Measurements from ENCODE around the gene ABT1.

- TF ChIP-seq USF1 (IDR thresholded peaks at IDR 0.05; ENCODE audit: borderline replicate concordance, low read depth), result no peak
- no peak for TF ChIP-seq POLR2AphosphoS5 (IDR thresholded peaks at IDR 0.05; ENCODE audit: low read depth, low read length)
- no peak for TF ChIP-seq SIN3A (IDR thresholded peaks at IDR 0.05; ENCODE audit: borderline replicate concordance, low read depth, low read length)
- no peak for TF ChIP-seq CTCF (IDR thresholded peaks at IDR 0.05)
- no peak for TF ChIP-seq RAD21 (IDR thresholded peaks at IDR 0.05; ENCODE audit: low read length)
- TF ChIP-seq EZH2phosphoT487 (IDR thresholded peaks at IDR 0.05; ENCODE audit: borderline replicate concordance, low read depth), result no peak
- TF ChIP-seq, protein P1, sequence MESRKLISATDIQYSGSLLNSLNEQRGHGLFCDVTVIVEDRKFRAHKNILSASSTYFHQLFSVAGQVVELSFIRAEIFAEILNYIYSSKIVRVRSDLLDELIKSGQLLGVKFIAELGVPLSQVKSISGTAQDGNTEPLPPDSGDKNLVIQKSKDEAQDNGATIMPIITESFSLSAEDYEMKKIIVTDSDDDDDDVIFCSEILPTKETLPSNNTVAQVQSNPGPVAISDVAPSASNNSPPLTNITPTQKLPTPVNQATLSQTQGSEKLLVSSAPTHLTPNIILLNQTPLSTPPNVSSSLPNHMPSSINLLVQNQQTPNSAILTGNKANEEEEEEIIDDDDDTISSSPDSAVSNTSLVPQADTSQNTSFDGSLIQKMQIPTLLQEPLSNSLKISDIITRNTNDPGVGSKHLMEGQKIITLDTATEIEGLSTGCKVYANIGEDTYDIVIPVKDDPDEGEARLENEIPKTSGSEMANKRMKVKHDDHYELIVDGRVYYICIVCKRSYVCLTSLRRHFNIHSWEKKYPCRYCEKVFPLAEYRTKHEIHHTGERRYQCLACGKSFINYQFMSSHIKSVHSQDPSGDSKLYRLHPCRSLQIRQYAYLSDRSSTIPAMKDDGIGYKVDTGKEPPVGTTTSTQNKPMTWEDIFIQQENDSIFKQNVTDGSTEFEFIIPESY (IDR thresholded peaks at IDR 0.05; ENCODE audit: borderline replicate concordance, low read depth), result no peak
Measured at GRCh38 chr6:26594131-26594498, 2.6 kb upstream of the ABT1 start.

Data from SK-N-SH (cell line).